ENCODE results near the gene PCOLCE2. TPM values are rescaled to one million over a fixed set of nuclear protein-coding genes. Genes with fewer than 3 reads are reported as not detected.
A peak's percentile ranks its signal among the peaks of the same experiment; 100 is the strongest.

PCOLCE2 gene
- total RNA-seq, 3 donors from 2014 or later (not counting 1 experiment from before 2014, with no cell fraction given): not detected

- no peaks in the 10 kb centered on the region for H3K9me3 Mint-ChIP-seq
- no peaks in the 10 kb centered on the region for H3K4me1 Mint-ChIP-seq
- peaks cover 9 to 18% of the 10 kb centered on the region in 2 donors for H3K27me3 Mint-ChIP-seq (ENCODE audit: low read depth in 2 of 2)
- H3K36me3 Mint-ChIP-seq: no peaks in the 10 kb centered on the region
- H3K27ac Mint-ChIP-seq: no peak overlapping the region
- H3K4me1 ChIP-seq (ENCODE audit: control insufficient read depth, insufficient read depth, low read length): no peaks in the 10 kb centered on the region
- no peak for DNase-seq
- H3K4me3 Mint-ChIP-seq: no peak overlapping the region
- intact Hi-C loops (cut with micrococcal nuclease): no loop called here
- no peaks in the 10 kb centered on the region for H3K9me3 ChIP-seq (ENCODE audit: control insufficient read depth, insufficient read depth, low read length)
- TF ChIP-seq CTCF (IDR thresholded peaks at IDR 0.05): no peak
- 89% methylated on average over 6 of the region's 7 CpGs for WGBS (ENCODE audit: insufficient coverage)
- H3K27me3 ChIP-seq (ENCODE audit: control insufficient read depth, insufficient read depth, low read length): peaks cover 2% of the 10 kb centered on the region
- no peak overlapping the region for H3K4me3 ChIP-seq (ENCODE audit: low read length)
- ATAC-seq: no peak
- no peak overlapping the region for H3K27ac ChIP-seq (ENCODE audit: low read length)
- H3K36me3 ChIP-seq (ENCODE audit: control insufficient read depth, insufficient read depth, low read length): no peaks in the 10 kb centered on the region
Measured at GRCh38 chr3:142934128-142934886, 45.4 kb upstream of the PCOLCE2 start.

- Histone ChIP-seq H3K9me3 (ENCODE audit: control insufficient read depth, insufficient read depth, low read length) (no peaks in the 10 kb centered on the region), H3K4me1 (ENCODE audit: control insufficient read depth, insufficient read depth, low read length) (no peaks in the 10 kb centered on the region), H3K27me3 (ENCODE audit: control insufficient read depth, insufficient read depth, low read length) (peaks cover 2% of the 10 kb centered on the region), H3K4me3 (ENCODE audit: low read length) (no peak overlapping the region), H3K27ac (ENCODE audit: low read length) (no peak overlapping the region), H3K36me3 (ENCODE audit: control insufficient read depth, insufficient read depth, low read length) (no peaks in the 10 kb centered on the region)
- no peak overlapping the region for H3K4me3 Mint-ChIP-seq
- no peaks in the 10 kb centered on the region for H3K4me1 Mint-ChIP-seq
- no peaks in the 10 kb centered on the region for H3K9me3 Mint-ChIP-seq
- peak in 1 of 2 donors; percentile 42 for DNase-seq
- H3K27me3 Mint-ChIP-seq (ENCODE audit: low read depth in 2 of 2): peaks cover 9 to 36% of the 10 kb centered on the region in 2 donors
- peak in 1 of 3 donors; percentile 54 for ATAC-seq
- H3K27ac Mint-ChIP-seq: no peak overlapping the region
- 86% methylated on average over 6 of the region's 6 CpGs for WGBS (ENCODE audit: insufficient coverage)
- no peak for TF ChIP-seq CTCF (IDR thresholded peaks at IDR 0.05)
- H3K36me3 Mint-ChIP-seq: no peaks in the 10 kb centered on the region
- intact Hi-C loops (cut with micrococcal nuclease): no loop called here
Measured at GRCh38 chr3:142931222-142931621, 42.3 kb upstream of the PCOLCE2 start.

- Histone ChIP-seq H3K4me3 (ENCODE audit: low read length) (no peak overlapping the region), H3K9me3 (ENCODE audit: control insufficient read depth, insufficient read depth, low read length) (no peaks in the 10 kb centered on the region), H3K27ac (ENCODE audit: low read length) (no peak overlapping the region), H3K36me3 (ENCODE audit: control insufficient read depth, insufficient read depth, low read length) (no peaks in the 10 kb centered on the region), H3K27me3 (ENCODE audit: control insufficient read depth, insufficient read depth, low read length) (peaks cover 2% of the 10 kb centered on the region), H3K4me1 (ENCODE audit: control insufficient read depth, insufficient read depth, low read length) (no peaks in the 10 kb centered on the region)
- ATAC-seq (no peak), DNase-seq (no peak)
- no peaks in the 10 kb centered on the region for H3K36me3 Mint-ChIP-seq
- H3K27ac Mint-ChIP-seq: no peak overlapping the region
- 84% methylated on average over 2 of the region's 3 CpGs for WGBS (ENCODE audit: insufficient coverage)
- intact Hi-C loops (cut with micrococcal nuclease): no loop called here
- no peak overlapping the region for H3K4me3 Mint-ChIP-seq
- H3K9me3 Mint-ChIP-seq: no peaks in the 10 kb centered on the region
- H3K4me1 Mint-ChIP-seq: no peaks in the 10 kb centered on the region
- no peak for TF ChIP-seq CTCF (IDR thresholded peaks at IDR 0.05)
- peaks cover 9 to 36% of the 10 kb centered on the region in 2 donors for H3K27me3 Mint-ChIP-seq (ENCODE audit: low read depth in 2 of 2)
Measured at GRCh38 chr3:142930463-142930862, 41.6 kb upstream of the PCOLCE2 start.

GRCh38 chr3:142929890-142930289 lies 41.0 kb upstream of the PCOLCE2 start:
- H3K27ac ChIP-seq (ENCODE audit: low read length): no peak overlapping the region
- no peaks in the 10 kb centered on the region for H3K36me3 ChIP-seq (ENCODE audit: control insufficient read depth, insufficient read depth, low read length)
- H3K4me1 Mint-ChIP-seq: no peaks in the 10 kb centered on the region
- peaks cover under 1% of the 10 kb centered on the region for H3K27me3 ChIP-seq (ENCODE audit: control insufficient read depth, insufficient read depth, low read length)
- ATAC-seq (no peak), DNase-seq (no peak)
- no peak overlapping the region for H3K4me3 ChIP-seq (ENCODE audit: low read length)
- no peaks in the 10 kb centered on the region for H3K9me3 ChIP-seq (ENCODE audit: control insufficient read depth, insufficient read depth, low read length)
- TF ChIP-seq CTCF (IDR thresholded peaks at IDR 0.05): no peak
- peaks cover 9 to 35% of the 10 kb centered on the region in 2 donors for H3K27me3 Mint-ChIP-seq (ENCODE audit: low read depth in 2 of 2)
- H3K27ac Mint-ChIP-seq: no peak overlapping the region
- H3K9me3 Mint-ChIP-seq: no peaks in the 10 kb centered on the region
- no CpG with 5 or more reads among the region's 3 CpGs for WGBS (ENCODE audit: insufficient coverage)
- intact Hi-C loops (cut with micrococcal nuclease): no loop called here
- no peaks in the 10 kb centered on the region for H3K4me1 ChIP-seq (ENCODE audit: control insufficient read depth, insufficient read depth, low read length)
- H3K36me3 Mint-ChIP-seq: no peaks in the 10 kb centered on the region
- H3K4me3 Mint-ChIP-seq: no peak overlapping the region

Data from natural killer cell (primary cell).